ENCODE measurements around the gene YARS1.

The YARS1 gene

DNA sequence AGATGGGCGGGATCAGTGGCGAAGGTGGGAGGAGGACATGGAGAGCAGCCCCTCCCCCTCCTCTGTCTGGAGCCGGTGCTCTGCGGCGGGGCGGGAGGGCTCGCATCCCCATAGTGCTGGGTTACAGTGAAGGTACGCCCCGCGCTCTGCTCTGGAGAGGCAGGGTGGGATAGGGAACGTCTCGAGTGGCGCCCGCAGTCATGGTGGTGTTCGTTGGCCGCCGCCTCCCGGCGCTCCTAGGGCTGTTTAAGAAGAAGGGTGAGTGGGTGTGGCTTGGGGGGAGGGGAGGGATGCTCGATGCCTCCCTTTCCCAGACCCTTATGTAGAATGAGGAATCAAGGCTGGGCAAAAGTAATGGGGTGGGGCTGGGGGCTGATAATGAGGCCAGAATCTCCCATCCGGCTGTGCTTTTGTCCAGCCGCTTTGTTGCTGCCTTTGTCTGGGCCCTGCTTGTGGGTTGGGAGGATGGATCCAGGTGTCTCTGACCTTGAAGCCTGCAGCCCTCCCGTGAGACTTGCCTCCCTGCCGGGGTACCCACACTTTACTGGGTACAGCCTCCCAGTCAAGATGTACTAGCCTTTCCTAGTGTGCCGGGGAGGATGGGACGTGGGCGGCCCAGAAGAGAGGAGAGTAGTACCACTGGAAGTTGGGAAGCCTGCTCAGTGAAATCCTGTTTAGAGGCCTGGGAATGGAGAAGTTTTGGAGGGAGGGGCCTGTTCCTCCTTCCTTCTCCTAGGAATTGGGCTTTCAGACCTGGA, 51.4 kb downstream of the YARS1 start:
- no peak for DNase-seq (ENCODE audit: low read depth in 2 of 2)

DNA sequence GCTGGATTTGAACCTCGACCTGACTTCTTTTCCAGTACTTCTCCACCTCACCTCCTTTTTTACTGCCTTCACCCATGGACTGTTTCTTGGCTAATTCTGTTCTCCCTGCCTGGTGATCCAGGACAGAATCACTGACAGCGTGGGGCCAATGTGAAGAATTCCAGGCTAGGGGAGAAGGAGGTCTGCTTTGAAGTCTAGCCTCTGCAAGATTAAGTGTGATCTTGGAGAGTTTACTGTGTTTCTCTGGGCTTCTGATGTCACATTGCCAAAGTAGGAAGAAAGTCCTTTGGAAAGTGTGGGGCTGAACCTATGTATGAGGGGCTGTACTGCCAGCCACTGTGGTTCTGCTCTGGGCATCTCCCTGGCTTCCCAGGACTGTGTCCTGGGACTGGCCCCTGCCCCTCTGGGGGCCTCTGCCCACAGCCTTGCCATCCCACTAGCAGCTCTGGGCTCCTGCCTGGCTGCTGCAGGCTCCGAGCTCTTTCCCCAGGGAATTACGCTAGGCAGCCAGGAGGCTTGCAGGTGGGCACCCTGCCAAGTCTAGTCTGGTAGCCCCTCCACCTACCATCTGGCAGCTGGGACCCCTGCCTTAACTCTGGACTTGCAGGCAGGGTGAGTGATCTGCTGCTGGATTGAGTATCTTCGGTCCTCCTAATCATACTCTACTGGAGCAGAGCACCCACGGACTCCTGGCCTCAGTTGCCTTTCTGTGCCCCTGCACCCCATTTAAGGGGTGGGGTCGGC, 52.2 kb downstream of the YARS1 start:
- DNase-seq (ENCODE audit: low read depth in 2 of 2): no peak

- DNase-seq (ENCODE audit: low read depth in 2 of 2): no peak
Observed at GRCh38 chr1:32763221-32763620, 53.9 kb downstream of the YARS1 start.

- no peak for DNase-seq (ENCODE audit: low read depth in 2 of 2)
Observed at GRCh38 chr1:32761936-32762335, 55.2 kb downstream of the YARS1 start.

GRCh38 chr1:32761253-32761877, 55.8 kb downstream of the YARS1 start:
- DNase-seq (ENCODE audit: low read depth in 2 of 2): no peak

DNA sequence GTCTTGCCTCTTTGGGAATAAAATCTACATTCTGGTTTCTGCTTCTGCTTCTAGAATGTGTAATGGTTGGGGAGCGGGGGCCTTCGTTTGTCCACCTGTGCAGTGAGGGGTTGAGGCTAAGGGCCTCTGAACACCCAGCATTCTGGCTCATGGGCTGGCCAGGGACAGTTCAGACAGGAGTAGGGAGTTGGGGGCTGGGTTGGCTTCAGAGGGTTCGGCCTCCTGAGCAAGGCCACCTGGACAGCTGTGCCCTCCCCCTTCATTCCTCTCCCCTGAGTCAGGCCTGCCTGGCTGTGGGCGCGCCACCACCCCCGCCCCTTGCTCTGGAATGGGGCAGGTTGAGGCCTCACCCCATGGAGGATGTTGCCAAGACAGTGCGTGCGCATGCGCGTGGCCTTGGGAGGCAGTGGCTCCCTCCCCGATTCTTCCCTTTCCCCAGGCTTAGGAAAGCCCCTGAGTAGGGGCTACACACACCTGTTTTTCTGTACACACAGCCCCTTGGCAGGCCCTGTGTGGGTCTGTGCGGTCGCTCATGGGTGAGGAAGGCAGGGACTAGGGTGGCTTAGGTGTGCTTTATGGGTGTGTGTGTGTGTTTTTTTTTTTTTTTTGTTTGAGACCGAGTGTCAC, 57.0 kb downstream of the YARS1 start:
- DNase-seq (ENCODE audit: low read depth in 2 of 2): no peak

DNA sequence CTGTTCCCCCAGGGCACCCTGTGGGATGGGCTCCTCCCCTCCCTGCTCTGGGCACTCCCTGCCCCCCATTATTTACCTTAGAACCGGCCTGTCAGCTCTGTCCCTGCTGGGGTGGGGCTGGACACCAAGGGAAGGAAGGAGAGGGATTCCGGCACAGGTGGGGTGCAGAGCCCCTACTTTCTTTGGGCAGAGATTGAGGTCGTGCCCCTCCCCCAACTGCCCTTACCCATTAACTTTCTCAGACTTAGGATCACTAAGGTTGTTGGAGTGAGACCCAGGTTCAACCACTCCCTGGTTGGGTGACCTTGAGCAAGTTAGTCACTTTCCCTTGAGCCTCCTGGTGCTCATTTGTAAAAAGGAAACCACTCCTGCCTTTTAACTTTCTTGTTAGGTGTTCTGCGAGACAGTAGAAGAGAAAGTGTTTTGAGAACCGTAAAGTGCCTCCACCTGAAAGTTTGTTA, 57.6 kb downstream of the YARS1 start:
- no peak for DNase-seq (ENCODE audit: low read depth in 2 of 2)

DNA sequence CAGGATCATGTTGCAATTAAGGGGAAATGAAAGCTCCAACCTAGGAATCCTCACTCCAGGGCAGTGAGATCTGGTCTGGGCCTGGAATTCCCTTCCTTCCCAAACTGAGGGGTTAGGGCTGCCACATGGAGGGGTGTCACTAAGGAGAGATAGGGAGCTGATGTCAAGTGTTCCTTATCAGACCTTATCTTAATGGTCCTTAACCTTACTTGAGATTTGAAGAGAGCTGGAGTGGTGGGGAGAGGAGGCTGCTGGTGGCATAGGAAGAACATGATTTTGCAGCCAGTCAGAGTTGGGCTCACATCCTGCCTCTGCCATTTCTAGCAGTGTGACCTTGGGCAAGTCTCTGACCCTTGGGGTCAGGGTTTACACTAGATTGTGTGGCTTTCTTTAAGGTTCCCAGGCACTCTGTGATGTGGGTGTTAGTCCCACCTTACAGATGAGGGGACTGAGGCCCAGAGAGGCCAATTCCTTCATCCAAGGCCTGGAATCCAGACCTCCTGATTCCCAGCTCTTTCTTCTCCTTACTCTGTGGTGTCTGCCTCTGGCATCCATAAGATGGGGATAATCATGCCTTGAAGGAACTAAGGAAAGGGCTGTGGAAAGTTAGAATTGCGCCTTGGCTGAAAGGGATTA, 58.2 kb downstream of the YARS1 start:
- DNase-seq (ENCODE audit: low read depth in 2 of 2): no peak

DNA sequence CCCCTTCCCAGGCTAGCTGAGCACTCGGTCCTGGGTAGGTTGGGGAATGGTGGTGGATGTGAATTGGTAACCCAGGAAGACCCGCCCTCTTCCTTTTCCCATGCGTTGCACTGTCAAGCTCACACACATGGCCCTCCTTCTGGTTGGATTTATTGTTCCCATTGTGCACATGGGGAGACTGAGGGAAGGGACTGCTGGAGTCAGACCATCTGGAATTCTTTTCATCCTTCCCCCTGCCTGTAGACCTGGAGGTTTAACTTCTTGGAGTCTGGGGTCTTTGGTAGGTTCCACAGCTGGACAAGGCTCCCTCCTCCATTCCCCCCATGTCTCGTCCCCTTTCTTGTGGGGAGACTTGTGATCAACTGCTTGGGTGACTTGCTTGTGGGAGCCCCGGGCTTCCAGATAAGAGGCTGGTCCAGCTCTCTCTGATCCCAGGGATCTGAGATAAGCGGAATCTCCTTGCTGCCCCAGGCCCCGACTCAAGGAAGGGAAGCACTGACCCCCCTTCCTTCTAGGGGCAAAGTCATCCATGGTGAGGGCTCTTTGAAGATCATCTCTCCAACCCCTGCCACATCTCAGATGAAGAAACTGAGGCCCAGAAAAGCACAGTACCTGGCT, 58.9 kb downstream of the YARS1 start:
- DNase-seq (ENCODE audit: low read depth in 2 of 2): no peak

GRCh38 chr1:32757213-32757895, 59.8 kb downstream of the YARS1 start:
- no peak for DNase-seq (ENCODE audit: low read depth in 2 of 2)

DNA sequence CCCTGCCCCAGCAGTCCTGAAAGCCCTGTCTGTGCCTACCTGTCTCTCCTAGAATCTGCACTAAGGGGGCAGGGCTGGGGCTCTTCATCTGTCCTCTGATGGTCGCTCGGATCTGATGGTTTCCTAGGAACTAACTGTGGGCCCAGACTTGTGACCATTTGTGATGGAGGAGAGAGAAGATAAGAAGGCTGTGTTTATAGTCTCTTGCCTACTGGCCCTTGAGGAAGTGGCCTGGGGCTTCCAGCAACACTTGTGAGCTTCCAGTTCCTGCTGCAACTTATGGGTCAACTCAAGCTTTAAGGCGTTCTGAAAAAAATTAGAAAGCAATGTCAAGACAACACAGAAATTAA, 61.4 kb downstream of the YARS1 start:
- no peak for DNase-seq (ENCODE audit: low read depth in 2 of 2)

- DNase-seq (ENCODE audit: low read depth in 2 of 2): no peak
Observed at GRCh38 chr1:32755098-32755809, 61.9 kb downstream of the YARS1 start.

- no peak for DNase-seq (ENCODE audit: low read depth in 2 of 2)
Observed at GRCh38 chr1:32754317-32755097, 62.7 kb downstream of the YARS1 start.

- DNase-seq (ENCODE audit: low read depth in 2 of 2): peak in 1 of 2 experiments; percentile 56
Observed at GRCh38 chr1:32753532-32754316, 63.4 kb downstream of the YARS1 start.

DNA sequence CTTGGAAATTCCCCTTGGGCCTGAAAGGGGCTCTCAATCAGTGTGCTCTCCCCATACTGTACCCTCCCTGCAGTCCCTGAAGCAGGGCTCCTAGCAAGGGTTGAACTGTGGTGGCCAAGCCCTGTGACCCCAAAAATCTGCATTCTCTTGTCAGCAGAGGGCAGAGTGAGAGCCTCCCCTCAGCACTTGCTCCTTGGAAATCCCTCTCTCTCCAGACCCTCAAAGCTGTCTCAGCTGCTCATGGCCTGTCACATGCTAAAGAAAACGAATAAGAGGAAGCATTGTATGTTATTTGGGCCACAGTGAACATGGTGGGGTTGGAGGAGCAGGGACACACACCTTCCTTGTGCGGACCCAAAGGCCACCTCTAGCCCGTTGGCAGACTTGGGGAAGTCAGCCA, 67.4 kb downstream of the YARS1 start:
- DNase-seq (ENCODE audit: low read depth in 2 of 2): no peak

- no peak for DNase-seq (ENCODE audit: low read depth in 2 of 2)
Observed at GRCh38 chr1:32749332-32749731, 67.8 kb downstream of the YARS1 start.

GRCh38 chr1:32748926-32749325, 68.2 kb downstream of the YARS1 start:
- DNase-seq (ENCODE audit: low read depth in 2 of 2): no peak

DNA sequence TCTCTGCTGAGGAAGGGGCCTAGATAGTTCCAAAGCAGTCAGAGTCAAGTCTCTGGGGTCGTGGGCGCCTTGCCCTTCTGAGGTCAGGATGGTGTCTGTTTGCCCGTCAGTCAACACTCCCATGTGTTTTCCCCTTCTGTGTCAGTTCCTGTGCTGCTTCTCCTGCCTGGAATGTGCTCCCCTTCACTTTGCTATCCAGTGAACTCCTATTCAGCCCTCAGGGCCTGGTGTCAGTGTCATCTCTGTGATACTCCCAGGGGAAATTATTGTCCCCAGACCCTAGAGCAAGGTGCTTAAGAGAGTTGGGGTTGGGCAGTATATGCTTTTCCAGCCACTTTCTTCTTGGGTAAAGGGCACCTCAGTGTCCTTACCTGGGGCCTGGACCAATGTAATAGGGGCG, 68.8 kb downstream of the YARS1 start:
- no peak for DNase-seq (ENCODE audit: low read depth in 2 of 2)

GRCh38 chr1:32746130-32746529, 71.0 kb downstream of the YARS1 start:
- no peak for DNase-seq (ENCODE audit: low read depth in 2 of 2)
